Small intestine (tissue), 7 donors: Measurements from ENCODE around the gene NDFIP1. TPM values are rescaled to one million over a fixed set of nuclear protein-coding genes. Genes with fewer than 3 reads are reported as not detected.

ENCODE experiments used
- DNase-seq, 2 donors: peaks; one replicate each; pipeline versions ENCODE4 v3.0.0 to v3.0.0-alpha.2; 2013
- FAIRE-seq: peaks from 2 replicates; lab custom pipeline; 2012; peaks lifted over from hg19 to GRCh38; lab: Jason Lieb, UNC
- H3K27ac ChIP-seq, 3 donors: one replicate each; pipeline ENCODE4 v1.5.1; 2013; ENCODE audit warnings: low read length in 2 of 3, mild to moderate bottlenecking in 2 of 3, control low read depth in 1 of 3, inconsistent platforms in 1 of 3, low read depth in 1 of 3, moderate library complexity in 1 of 3
- H3K27me3 ChIP-seq, 3 donors: one replicate each; pipeline ENCODE4 v1.6.1; 2013; ENCODE audit warnings: low read length in 3 of 3, inconsistent platforms in 1 of 3; ENCODE audit not compliant: control insufficient read depth in 3 of 3, insufficient read depth in 3 of 3
- H3K36me3 ChIP-seq, 3 donors: one replicate each; pipeline ENCODE4 v1.6.1; 2013; ENCODE audit warnings: low read length in 3 of 3, inconsistent platforms in 1 of 3, low read depth in 1 of 3, mild to moderate bottlenecking in 1 of 3, moderate library complexity in 1 of 3; ENCODE audit not compliant: control insufficient read depth in 3 of 3, insufficient read depth in 2 of 3
- H3K4me1 ChIP-seq, 3 donors: one replicate each; pipeline ENCODE4 v1.6.1; 2013; ENCODE audit warnings: low read length in 2 of 3, inconsistent platforms in 1 of 3, low read depth in 1 of 3, mild to moderate bottlenecking in 1 of 3, moderate library complexity in 1 of 3; ENCODE audit not compliant: control insufficient read depth in 3 of 3, insufficient read depth in 2 of 3
- H3K4me3 ChIP-seq, 3 donors: one replicate each; pipeline ENCODE4 v1.5.1; 2013; ENCODE audit warnings: low read length in 3 of 3, control low read depth in 1 of 3, inconsistent platforms in 1 of 3, low read depth in 1 of 3, mild to moderate bottlenecking in 1 of 3, moderate library complexity in 1 of 3
- H3K9me3 ChIP-seq, 2 donors: one replicate each; pipeline ENCODE4 v1.6.1; 2013; ENCODE audit warnings: low read depth in 1 of 2, low read length in 1 of 2; ENCODE audit not compliant: control insufficient read depth in 2 of 2, insufficient read depth in 1 of 2
- WGBS, 3 donors: extraction: QIAGEN DNeasy Blood & Tissue Kit; methylation state at CpG; one replicate each; pipeline ENCODE4 v1.1.7; 2013; 5-methylcytosine and 5-hydroxymethylcytosine counted together
- polyA plus RNA-seq, 4 donors: library from polyadenylated mRNA; stranded (reverse) in 3 of 4; unstranded in 1 of 4; fragments of 200-250 nt in 3 of 4; fragments of 120-200 nt in 1 of 4; gene quantifications; one replicate each; pipeline versions ENCODE4 v1.2.1 to v1.2.3, GENCODE V29; 2013
- donor health status: healthy with polysubstance abuse.
- donor health status: control.
- donor health status: control.
- donor health status: Bipolar disorder and iron deficiency.
- donor health status: healthy.

The NDFIP1 gene
- polyA plus RNA-seq, 4 donors = 28.9 to 63.4 (median 37.6) TPM

- Histone ChIP-seq H3K27me3 (no peaks in the 10 kb centered on the region), H3K4me3 (no peak overlapping the region), H3K36me3 (peaks cover 0 to 2% (median 0%) of the 10 kb centered on the region in 3 donors), H3K9me3 (peaks cover 0 to 4% of the 10 kb centered on the region in 2 donors), H3K4me1 (peaks cover 3 to 15% (median 3%) of the 10 kb centered on the region in 3 donors), H3K27ac (no peak overlapping the region)
- DNase-seq (no peak), FAIRE-seq (no peak)
- 53 to 60% (median 57%) methylated on average over 3 of the region's 3 CpGs for WGBS, 3 donors
Observed at GRCh38 chr5:142175039-142175438, 66.5 kb downstream of the NDFIP1 start.

GRCh38 chr5:142175461-142176142 lies 67.0 kb downstream of the NDFIP1 start:
- H3K9me3 ChIP-seq = peaks cover 0 to 3% of the 10 kb centered on the region in 2 donors
- 51 to 70% (median 64%) methylated on average over 8 of the region's 8 CpGs for WGBS, 3 donors
- no peaks in the 10 kb centered on the region for H3K27me3 ChIP-seq
- DNase-seq = no peak
- peaks cover 0 to 2% (median 0%) of the 10 kb centered on the region in 3 donors for H3K36me3 ChIP-seq
- no peak overlapping the region for H3K4me3 ChIP-seq
- no peak for FAIRE-seq
- no peak overlapping the region for H3K27ac ChIP-seq
- peaks cover 3 to 21% (median 3%) of the 10 kb centered on the region in 3 donors for H3K4me1 ChIP-seq

GRCh38 chr5:142176255-142176654 lies 67.7 kb downstream of the NDFIP1 start:
- peak in 1 of 2 donors; percentile 63 for DNase-seq
- FAIRE-seq = no peak
- no peak overlapping the region for H3K4me3 ChIP-seq
- no peaks in the 10 kb centered on the region for H3K27me3 ChIP-seq
- no peak overlapping the region for H3K27ac ChIP-seq
- H3K36me3 ChIP-seq = no peaks in the 10 kb centered on the region
- WGBS, 3 donors = 23 to 39% (median 24%) methylated on average over 2 of the region's 2 CpGs
- peaks cover 3 to 27% (median 3%) of the 10 kb centered on the region in 3 donors for H3K4me1 ChIP-seq
- no peaks in the 10 kb centered on the region for H3K9me3 ChIP-seq

GRCh38 chr5:142178651-142179050 lies 70.1 kb downstream of the NDFIP1 start:
- 95 to 97% (median 96%) methylated on average over 7 of the region's 7 CpGs for WGBS, 3 donors
- H3K9me3 ChIP-seq = no peaks in the 10 kb centered on the region
- no peak overlapping the region for H3K4me3 ChIP-seq
- H3K27me3 ChIP-seq = no peaks in the 10 kb centered on the region
- peaks cover 3 to 44% (median 5%) of the 10 kb centered on the region in 3 donors for H3K4me1 ChIP-seq
- H3K36me3 ChIP-seq = no peaks in the 10 kb centered on the region
- FAIRE-seq (no peak), DNase-seq (no peak)
- H3K27ac ChIP-seq = no peak overlapping the region

DNA sequence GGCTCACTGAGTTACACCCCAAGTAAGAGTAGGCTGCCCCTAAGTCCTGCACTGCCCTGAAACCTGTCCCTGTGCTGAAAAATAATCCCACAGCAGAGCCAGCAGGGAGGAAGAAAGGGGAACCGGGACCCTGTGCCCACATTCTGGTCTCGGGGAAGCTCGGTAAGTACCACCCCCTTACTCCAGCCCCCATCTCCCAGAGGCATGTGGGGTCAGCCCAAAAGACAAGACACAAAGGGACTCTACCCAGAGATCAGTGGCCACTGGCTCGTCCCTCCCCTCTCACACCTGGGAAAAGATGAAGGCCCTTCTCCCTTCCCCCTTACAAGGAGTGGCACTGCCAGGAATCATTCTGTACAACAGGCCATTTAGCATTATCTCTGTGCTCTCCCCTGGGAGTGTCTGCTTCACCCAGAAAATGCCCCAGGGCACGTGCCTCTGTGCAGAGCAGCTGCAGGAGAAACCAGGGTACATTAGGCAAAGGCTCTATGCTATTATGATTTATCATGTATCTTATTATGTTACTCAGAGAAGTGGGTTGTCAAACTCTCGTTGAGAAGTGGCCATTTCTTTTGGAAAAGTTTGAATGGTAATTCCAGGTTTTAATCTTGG lies 71.3 kb downstream of the NDFIP1 start:
- peak in 1 of 2 donors; percentile 87 for DNase-seq
- Histone ChIP-seq H3K4me3 (no peak overlapping the region), H3K9me3 (no peaks in the 10 kb centered on the region), H3K27ac (peak overlapping the region; percentile 28 to 95 (median 86)), H3K4me1 (peaks cover 3 to 45% (median 5%) of the 10 kb centered on the region in 3 donors), H3K27me3 (no peaks in the 10 kb centered on the region), H3K36me3 (no peaks in the 10 kb centered on the region)
- FAIRE-seq = no peak
- WGBS, 3 donors = 27 to 66% (median 58%) methylated on average over 6 of the region's 6 CpGs

GRCh38 chr5:142181096-142181495 lies 72.5 kb downstream of the NDFIP1 start:
- 15 to 59% (median 38%) methylated on average over 6 of the region's 6 CpGs for WGBS, 3 donors
- Histone ChIP-seq H3K27me3 (no peaks in the 10 kb centered on the region), H3K4me3 (no peak overlapping the region), H3K9me3 (no peaks in the 10 kb centered on the region), H3K27ac (peak overlapping the region; percentile 72 to 95 (median 86)), H3K36me3 (no peaks in the 10 kb centered on the region), H3K4me1 (peaks cover 5 to 53% (median 9%) of the 10 kb centered on the region in 3 donors)
- DNase-seq (peak; percentile 91 to 96), FAIRE-seq (no peak)

- DNase-seq (peak in 1 of 2 donors; percentile 79), FAIRE-seq (no peak)
- WGBS, 3 donors = 43 to 65% (median 47%) methylated on average over 7 of the region's 7 CpGs
- H3K4me3 ChIP-seq = no peak overlapping the region
- H3K4me1 ChIP-seq = peaks cover 4 to 54% (median 10%) of the 10 kb centered on the region in 3 donors
- no peaks in the 10 kb centered on the region for H3K9me3 ChIP-seq
- H3K27ac ChIP-seq = peak overlapping the region; percentile 72 to 95 (median 86)
- H3K36me3 ChIP-seq = no peaks in the 10 kb centered on the region
- no peaks in the 10 kb centered on the region for H3K27me3 ChIP-seq
Observed at GRCh38 chr5:142181547-142182163, 73.1 kb downstream of the NDFIP1 start.

- Histone ChIP-seq H3K27me3 (no peaks in the 10 kb centered on the region), H3K9me3 (no peaks in the 10 kb centered on the region), H3K4me3 (no peak overlapping the region), H3K27ac (peak overlapping the region in 1 of 3 donors; percentile 95), H3K4me1 (peaks cover 4 to 60% (median 15%) of the 10 kb centered on the region in 3 donors), H3K36me3 (no peaks in the 10 kb centered on the region)
- WGBS, 3 donors = 68 to 84% (median 82%) methylated on average over 5 of the region's 5 CpGs
- DNase-seq = no peak
- FAIRE-seq = no peak
Observed at GRCh38 chr5:142182840-142183239, 74.3 kb downstream of the NDFIP1 start.
